ENCODE data around the gene CEP76.
"Not testable (repeated sequence)": the region's sequence is repeated elsewhere in the genome, so short reads cannot be mapped to it uniquely, and the experiment has no call there.

CEP76 gene

GRCh38 chr18:12643756-12644155, 58.8 kb downstream of the CEP76 start:
- H3K9ac ChIP-seq (ENCODE audit: low read length); H3K79me2 ChIP-seq (ENCODE audit: control insufficient read depth, insufficient read depth, low read length, poor library complexity); H3K23ac ChIP-seq (ENCODE audit: low read length); H2AFZ ChIP-seq (ENCODE audit: insufficient read depth, low read length, poor library complexity); H2BK120ac ChIP-seq (ENCODE audit: insufficient read depth, low read length, poor library complexity); H3K27ac ChIP-seq (ENCODE audit: low read depth, low read length); H3K36me3 ChIP-seq (ENCODE audit: control insufficient read depth in 1 of 2, insufficient read depth in 2 of 2, low read length in 2 of 2); H2BK5ac ChIP-seq (ENCODE audit: low read depth, low read length, poor library complexity); H3K27me3 ChIP-seq (ENCODE audit: insufficient read depth, low read length); H3K9me3 ChIP-seq (ENCODE audit: insufficient read depth, low read depth, low read length); H2BK12ac ChIP-seq (ENCODE audit: low read length); H3K79me1 ChIP-seq (ENCODE audit: low read length); H3K14ac ChIP-seq (ENCODE audit: low read length); DNase-seq; H4K91ac ChIP-seq (ENCODE audit: low read depth, low read length); H2AK5ac ChIP-seq (ENCODE audit: low read length); H3K4ac ChIP-seq (ENCODE audit: low read depth, low read length); H4K8ac ChIP-seq (ENCODE audit: low read depth, low read length); H3K4me2 ChIP-seq (ENCODE audit: low read length); H3K4me3 ChIP-seq (ENCODE audit: low read depth, low read length); H3K4me1 ChIP-seq (ENCODE audit: control insufficient read depth in 1 of 2, insufficient read depth in 2 of 2, low read length in 2 of 2); H4K12ac ChIP-seq (ENCODE audit: low read depth, low read length); H3K18ac ChIP-seq (ENCODE audit: low read length): not testable (repeated sequence)
- WGBS (ENCODE audit: extremely low coverage, insufficient coverage, insufficient read length) = no CpG with 5 or more reads among the region's 5 CpGs

- Histone ChIP-seq H3K27me3 (ENCODE audit: insufficient read depth, low read length) (no peaks in the 10 kb centered on the region), H3K9ac (ENCODE audit: low read length) (no peak overlapping the region), H2BK12ac (ENCODE audit: low read length) (no peak overlapping the region), H3K79me2 (ENCODE audit: control insufficient read depth, insufficient read depth, low read length, poor library complexity) (no peaks in the 10 kb centered on the region), H3K4me2 (ENCODE audit: low read length) (no peak overlapping the region), H3K4me1 (ENCODE audit: control insufficient read depth in 1 of 2, insufficient read depth in 2 of 2, low read length in 2 of 2) (peaks cover 6% of the 10 kb centered on the region in 2 experiments), H2AK5ac (ENCODE audit: low read length) (no peak overlapping the region), H3K79me1 (ENCODE audit: low read length) (no peaks in the 10 kb centered on the region), H4K12ac (ENCODE audit: low read depth, low read length) (no peak overlapping the region), H3K18ac (ENCODE audit: low read length) (no peak overlapping the region), H3K36me3 (ENCODE audit: control insufficient read depth in 1 of 2, insufficient read depth in 2 of 2, low read length in 2 of 2) (no peaks in the 10 kb centered on the region), H4K8ac (ENCODE audit: low read depth, low read length) (no peak overlapping the region), H2BK5ac (ENCODE audit: low read depth, low read length, poor library complexity) (no peak overlapping the region), H3K4ac (ENCODE audit: low read depth, low read length) (no peak overlapping the region), H2BK120ac (ENCODE audit: insufficient read depth, low read length, poor library complexity) (no peak overlapping the region), H3K23ac (ENCODE audit: low read length) (no peak overlapping the region), H3K4me3 (ENCODE audit: low read depth, low read length) (no peak overlapping the region), H4K91ac (ENCODE audit: low read depth, low read length) (no peak overlapping the region), H2AFZ (ENCODE audit: insufficient read depth, low read length, poor library complexity) (no peak overlapping the region), H3K27ac (ENCODE audit: low read depth, low read length) (no peak overlapping the region), H3K14ac (ENCODE audit: low read length) (no peak overlapping the region), H3K9me3 (ENCODE audit: insufficient read depth, low read depth, low read length) (no peaks in the 10 kb centered on the region)
- no peak for DNase-seq
- WGBS (ENCODE audit: extremely low coverage, insufficient coverage, insufficient read length) = no CpG with 5 or more reads among the region's 6 CpGs
Observed at GRCh38 chr18:12640881-12641200, 61.7 kb downstream of the CEP76 start.

DNA sequence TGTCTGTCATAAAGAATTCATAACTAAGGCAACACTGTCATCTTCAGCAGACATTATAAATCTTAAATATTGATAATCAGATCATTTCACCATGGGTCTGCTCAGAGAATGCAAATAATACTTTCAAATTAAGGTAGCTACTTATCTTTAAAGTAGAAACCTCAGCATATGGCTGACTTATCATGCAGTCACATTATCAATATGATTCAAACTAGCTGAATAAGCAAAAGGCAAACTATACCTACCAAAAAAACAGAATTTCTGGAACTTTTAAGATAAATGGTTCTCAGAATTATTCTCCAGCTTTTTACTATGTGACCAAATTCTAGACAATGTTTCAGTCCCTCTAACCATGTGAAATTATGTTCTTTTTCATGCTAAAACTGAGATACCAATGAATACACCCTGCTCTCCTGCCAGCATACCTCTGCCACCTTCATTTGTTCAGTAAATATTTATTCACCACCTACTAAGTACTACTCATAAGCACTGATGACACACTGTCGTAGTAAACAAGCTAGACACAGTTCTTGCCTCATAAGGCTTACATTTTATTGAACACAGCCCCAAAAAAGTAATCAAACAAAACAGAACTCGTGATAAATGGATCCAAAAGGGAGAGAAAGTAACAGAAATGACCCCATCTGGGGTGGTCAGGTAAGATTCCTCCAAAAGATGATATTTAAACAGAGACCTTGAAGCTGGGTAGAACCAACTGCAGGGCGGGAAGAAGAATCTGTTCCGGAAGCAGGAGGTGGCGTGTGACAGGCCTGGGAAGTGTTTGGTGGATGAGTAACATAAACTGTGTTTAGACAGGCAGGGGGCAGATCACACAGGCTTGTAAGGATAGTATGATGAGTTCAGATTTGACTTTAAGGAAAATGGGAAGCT, 62.3 kb downstream of the CEP76 start:
- no peak overlapping the region for H2BK12ac ChIP-seq (ENCODE audit: low read length)
- no peak overlapping the region for H2BK5ac ChIP-seq (ENCODE audit: low read depth, low read length, poor library complexity)
- H3K9ac ChIP-seq (ENCODE audit: low read length) = no peak overlapping the region
- no peak overlapping the region for H2AFZ ChIP-seq (ENCODE audit: insufficient read depth, low read length, poor library complexity)
- no peaks in the 10 kb centered on the region for H3K27me3 ChIP-seq (ENCODE audit: insufficient read depth, low read length)
- peaks cover 3% of the 10 kb centered on the region in 2 experiments for H3K4me1 ChIP-seq (ENCODE audit: control insufficient read depth in 1 of 2, insufficient read depth in 2 of 2, low read length in 2 of 2)
- H3K4ac ChIP-seq (ENCODE audit: low read depth, low read length) = no peak overlapping the region
- no peaks in the 10 kb centered on the region for H3K9me3 ChIP-seq (ENCODE audit: insufficient read depth, low read depth, low read length)
- H4K8ac ChIP-seq (ENCODE audit: low read depth, low read length) = no peak overlapping the region
- H3K79me1 ChIP-seq (ENCODE audit: low read length) = no peaks in the 10 kb centered on the region
- H4K91ac ChIP-seq (ENCODE audit: low read depth, low read length) = no peak overlapping the region
- H3K23ac ChIP-seq (ENCODE audit: low read length) = no peak overlapping the region
- no peak overlapping the region for H3K4me3 ChIP-seq (ENCODE audit: low read depth, low read length)
- no peak overlapping the region for H2BK120ac ChIP-seq (ENCODE audit: insufficient read depth, low read length, poor library complexity)
- no peak overlapping the region for H4K12ac ChIP-seq (ENCODE audit: low read depth, low read length)
- H2AK5ac ChIP-seq (ENCODE audit: low read length) = no peak overlapping the region
- no peak overlapping the region for H3K14ac ChIP-seq (ENCODE audit: low read length)
- WGBS (ENCODE audit: extremely low coverage, insufficient coverage, insufficient read length) = no CpG with 5 or more reads among the region's 5 CpGs
- no peak overlapping the region for H3K4me2 ChIP-seq (ENCODE audit: low read length)
- H3K27ac ChIP-seq (ENCODE audit: low read depth, low read length) = no peak overlapping the region
- no peaks in the 10 kb centered on the region for H3K36me3 ChIP-seq (ENCODE audit: control insufficient read depth in 1 of 2, insufficient read depth in 2 of 2, low read length in 2 of 2)
- no peaks in the 10 kb centered on the region for H3K79me2 ChIP-seq (ENCODE audit: control insufficient read depth, insufficient read depth, low read length, poor library complexity)
- DNase-seq = peak; percentile 14 to 48
- H3K18ac ChIP-seq (ENCODE audit: low read length) = no peak overlapping the region

DNA sequence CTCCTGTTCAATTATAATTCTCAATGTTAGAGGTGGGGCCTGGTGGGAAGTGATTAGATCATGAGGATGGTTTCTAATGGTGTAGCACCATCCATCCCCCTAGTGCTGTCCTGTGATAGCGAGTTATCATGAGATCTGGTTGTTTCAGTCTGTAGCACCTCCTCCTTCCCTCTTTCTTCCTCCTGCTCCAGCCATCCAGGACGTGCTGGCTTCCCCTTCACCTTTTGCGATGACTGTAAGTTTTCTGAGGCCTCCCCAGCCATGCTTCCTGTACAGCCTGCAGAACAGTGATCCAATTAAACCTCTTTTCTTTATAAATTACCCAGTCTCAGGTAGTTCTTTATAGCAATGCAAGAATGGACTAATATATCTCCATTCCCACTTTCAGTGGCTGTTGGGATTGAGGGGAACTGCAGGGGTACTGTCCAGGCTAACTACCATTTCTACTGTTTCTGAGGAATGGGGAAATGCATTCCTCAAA, 63.8 kb downstream of the CEP76 start:
- Histone ChIP-seq H3K9ac (ENCODE audit: low read length) (no peak overlapping the region), H3K4me3 (ENCODE audit: low read depth, low read length) (no peak overlapping the region), H2AK5ac (ENCODE audit: low read length) (no peak overlapping the region), H4K12ac (ENCODE audit: low read depth, low read length) (no peak overlapping the region), H3K4me2 (ENCODE audit: low read length) (no peak overlapping the region), H2AFZ (ENCODE audit: insufficient read depth, low read length, poor library complexity) (no peak overlapping the region), H3K79me1 (ENCODE audit: low read length) (no peaks in the 10 kb centered on the region), H3K4ac (ENCODE audit: low read depth, low read length) (no peak overlapping the region), H3K36me3 (ENCODE audit: control insufficient read depth in 1 of 2, insufficient read depth in 2 of 2, low read length in 2 of 2) (no peaks in the 10 kb centered on the region), H3K79me2 (ENCODE audit: control insufficient read depth, insufficient read depth, low read length, poor library complexity) (no peaks in the 10 kb centered on the region), H3K14ac (ENCODE audit: low read length) (no peak overlapping the region), H2BK12ac (ENCODE audit: low read length) (no peak overlapping the region), H3K27me3 (ENCODE audit: insufficient read depth, low read length) (no peaks in the 10 kb centered on the region), H2BK5ac (ENCODE audit: low read depth, low read length, poor library complexity) (no peak overlapping the region), H3K23ac (ENCODE audit: low read length) (no peak overlapping the region), H3K4me1 (ENCODE audit: control insufficient read depth in 1 of 2, insufficient read depth in 2 of 2, low read length in 2 of 2) (peaks cover 3% of the 10 kb centered on the region in 2 experiments), H4K8ac (ENCODE audit: low read depth, low read length) (no peak overlapping the region), H3K27ac (ENCODE audit: low read depth, low read length) (no peak overlapping the region), H3K9me3 (ENCODE audit: insufficient read depth, low read depth, low read length) (no peaks in the 10 kb centered on the region), H3K18ac (ENCODE audit: low read length) (no peak overlapping the region), H4K91ac (ENCODE audit: low read depth, low read length) (no peak overlapping the region), H2BK120ac (ENCODE audit: insufficient read depth, low read length, poor library complexity) (no peak overlapping the region)
- WGBS (ENCODE audit: extremely low coverage, insufficient coverage, insufficient read length) = no CpG with 5 or more reads among the region's 3 CpGs
- DNase-seq = no peak
